ENCODE measurements around the gene AIFM1. TPM values are rescaled to one million over a fixed set of nuclear protein-coding genes. Genes with fewer than 3 reads are reported as not detected.

The AIFM1 gene
- total RNA-seq, 1 donor = 18.1 TPM

DNA sequence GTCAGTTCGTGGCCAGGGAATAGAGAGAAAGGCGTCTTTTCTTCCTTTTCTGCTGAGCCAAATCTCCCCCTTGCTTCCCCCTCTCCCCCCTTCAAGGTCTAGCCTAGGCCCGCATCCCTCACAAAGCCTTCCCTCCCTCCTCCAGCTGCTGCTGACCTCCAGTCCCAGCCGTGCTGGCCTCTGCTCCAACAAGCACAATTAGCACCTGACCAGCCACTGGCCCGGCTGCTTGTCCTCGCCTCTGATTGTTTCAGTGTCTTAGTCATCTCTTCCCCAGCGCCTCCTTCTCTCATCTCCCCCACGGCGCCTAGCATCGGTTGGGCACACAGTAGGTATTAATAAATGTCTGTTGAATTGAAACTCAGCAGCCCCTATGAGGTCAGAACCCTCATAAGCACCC is 59.6 kb downstream of the AIFM1 start:
- H3K4me3 ChIP-seq (ENCODE audit: low read depth, low read length) = no peak overlapping the region
- peak; percentile 30 for DNase-seq (ENCODE audit: low read depth)
- TF ChIP-seq, protein P1, sequence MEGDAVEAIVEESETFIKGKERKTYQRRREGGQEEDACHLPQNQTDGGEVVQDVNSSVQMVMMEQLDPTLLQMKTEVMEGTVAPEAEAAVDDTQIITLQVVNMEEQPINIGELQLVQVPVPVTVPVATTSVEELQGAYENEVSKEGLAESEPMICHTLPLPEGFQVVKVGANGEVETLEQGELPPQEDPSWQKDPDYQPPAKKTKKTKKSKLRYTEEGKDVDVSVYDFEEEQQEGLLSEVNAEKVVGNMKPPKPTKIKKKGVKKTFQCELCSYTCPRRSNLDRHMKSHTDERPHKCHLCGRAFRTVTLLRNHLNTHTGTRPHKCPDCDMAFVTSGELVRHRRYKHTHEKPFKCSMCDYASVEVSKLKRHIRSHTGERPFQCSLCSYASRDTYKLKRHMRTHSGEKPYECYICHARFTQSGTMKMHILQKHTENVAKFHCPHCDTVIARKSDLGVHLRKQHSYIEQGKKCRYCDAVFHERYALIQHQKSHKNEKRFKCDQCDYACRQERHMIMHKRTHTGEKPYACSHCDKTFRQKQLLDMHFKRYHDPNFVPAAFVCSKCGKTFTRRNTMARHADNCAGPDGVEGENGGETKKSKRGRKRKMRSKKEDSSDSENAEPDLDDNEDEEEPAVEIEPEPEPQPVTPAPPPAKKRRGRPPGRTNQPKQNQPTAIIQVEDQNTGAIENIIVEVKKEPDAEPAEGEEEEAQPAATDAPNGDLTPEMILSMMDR (IDR thresholded peaks at IDR 0.05; ENCODE audit: insufficient read depth, low read length) = no peak

GRCh38 chrX:130105244-130105643 is 60.4 kb downstream of the AIFM1 start:
- H3K4me3 ChIP-seq (ENCODE audit: low read depth, low read length) = no peak overlapping the region
- no peak for DNase-seq (ENCODE audit: low read depth)
- TF ChIP-seq, protein P1 (IDR thresholded peaks at IDR 0.05; ENCODE audit: insufficient read depth, low read length) = no peak

DNA sequence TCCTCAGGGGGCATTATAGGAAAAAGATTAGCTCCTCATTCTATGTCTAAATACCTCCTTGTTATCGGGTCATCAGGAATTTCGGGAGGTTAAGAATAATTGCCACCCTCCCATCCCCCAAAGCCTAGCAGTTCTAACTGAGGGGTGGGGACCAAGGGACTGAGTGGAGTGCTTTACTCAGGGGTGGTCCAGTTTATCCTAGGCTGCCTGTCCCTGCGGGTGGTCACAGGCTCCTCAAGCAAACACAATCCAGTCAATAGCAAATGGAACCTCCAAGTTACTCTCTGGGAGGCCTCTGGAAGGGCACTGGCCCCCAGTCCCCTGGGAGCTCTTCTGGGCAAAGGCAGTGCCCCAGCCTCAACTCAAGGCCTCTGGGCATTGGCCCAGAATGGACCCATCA is 62.0 kb downstream of the AIFM1 start:
- TF ChIP-seq, protein P1 (IDR thresholded peaks at IDR 0.05; ENCODE audit: insufficient read depth, low read length) = no peak
- no peak for DNase-seq (ENCODE audit: low read depth)
- H3K4me3 ChIP-seq (ENCODE audit: low read depth, low read length) = no peak overlapping the region

GRCh38 chrX:130100180-130100579 is 65.5 kb downstream of the AIFM1 start:
- TF ChIP-seq, protein P1 (IDR thresholded peaks at IDR 0.05; ENCODE audit: insufficient read depth, low read length) = no peak
- H3K4me3 ChIP-seq (ENCODE audit: low read depth, low read length) = no peak overlapping the region
- DNase-seq (ENCODE audit: low read depth) = peak; percentile 97

- no peak overlapping the region for H3K4me3 ChIP-seq (ENCODE audit: low read depth, low read length)
- TF ChIP-seq, protein P1 (IDR thresholded peaks at IDR 0.05; ENCODE audit: insufficient read depth, low read length) = no peak
- no peak for DNase-seq (ENCODE audit: low read depth)
Measured at GRCh38 chrX:130098210-130098552, 67.5 kb downstream of the AIFM1 start.

- DNase-seq (ENCODE audit: low read depth) = no peak
- TF ChIP-seq, protein P1 (IDR thresholded peaks at IDR 0.05; ENCODE audit: insufficient read depth, low read length) = no peak
- H3K4me3 ChIP-seq (ENCODE audit: low read depth, low read length) = no peak overlapping the region
Measured at GRCh38 chrX:130097507-130098209, 68.0 kb downstream of the AIFM1 start.
